ENCODE data around the gene BMP8A.
"Not testable (repeated sequence)": the region's sequence is repeated elsewhere in the genome, so short reads cannot be mapped to it uniquely, and the experiment has no call there.

BMP8A gene

DNA sequence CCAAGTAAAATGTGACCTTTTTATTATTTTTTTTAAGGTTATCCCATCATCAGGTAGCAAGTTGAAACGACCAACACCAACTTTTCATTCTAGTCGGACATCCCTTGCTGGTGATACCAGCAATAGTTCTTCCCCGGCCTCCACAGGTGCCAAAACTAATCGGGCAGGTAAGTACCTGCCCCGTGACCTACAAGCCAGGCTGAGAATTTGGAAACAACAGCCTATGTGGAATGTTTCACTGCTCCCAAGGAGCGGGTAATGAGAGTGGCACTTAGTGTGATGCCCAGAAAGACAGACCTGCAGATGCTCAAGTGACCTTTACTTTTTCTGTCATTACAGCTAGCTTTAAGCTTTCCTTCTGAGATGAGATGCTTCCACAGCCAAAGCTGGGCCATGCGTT lies 6.9 kb upstream of the BMP8A start:
- no peak for DNase-seq

DNA sequence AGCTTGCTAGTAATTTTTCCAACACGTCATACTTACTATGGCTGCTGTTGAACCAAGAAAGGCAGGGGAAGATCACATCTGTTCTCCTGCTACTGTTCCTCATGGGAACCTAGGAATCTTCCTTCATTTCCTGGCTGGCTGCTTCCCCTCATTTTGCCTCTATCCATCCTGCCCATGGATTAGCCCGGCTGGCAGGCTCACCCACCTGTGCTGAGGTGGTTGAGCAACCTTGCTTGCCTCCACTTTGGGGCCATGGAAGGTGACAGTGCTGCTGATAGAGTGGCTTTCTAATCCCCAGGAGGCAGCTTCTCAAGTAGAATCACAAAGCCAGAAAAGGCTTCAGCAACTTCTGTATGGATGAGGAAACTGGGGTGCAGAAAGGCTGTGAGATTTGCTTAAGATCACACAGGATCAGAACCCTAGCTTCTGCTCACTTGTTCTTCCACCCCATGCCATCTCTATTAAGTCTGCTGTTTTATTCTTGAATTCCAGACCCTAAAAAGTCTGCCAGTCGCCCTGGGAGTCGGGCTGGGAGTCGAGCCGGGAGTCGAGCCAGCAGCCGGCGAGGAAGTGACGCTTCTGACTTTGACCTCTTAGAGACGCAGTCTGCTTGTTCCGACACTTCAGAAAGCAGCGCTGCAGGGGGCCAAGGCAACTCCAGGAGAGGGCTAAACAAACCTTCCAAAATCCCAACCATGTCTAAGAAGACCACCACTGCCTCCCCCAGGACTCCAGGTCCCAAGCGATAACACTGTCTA lies 6.2 kb upstream of the BMP8A start:
- no peak for DNase-seq

GRCh38 chr1:39488012-39488545 lies 3.4 kb upstream of the BMP8A start:
- DNase-seq: no peak

DNA sequence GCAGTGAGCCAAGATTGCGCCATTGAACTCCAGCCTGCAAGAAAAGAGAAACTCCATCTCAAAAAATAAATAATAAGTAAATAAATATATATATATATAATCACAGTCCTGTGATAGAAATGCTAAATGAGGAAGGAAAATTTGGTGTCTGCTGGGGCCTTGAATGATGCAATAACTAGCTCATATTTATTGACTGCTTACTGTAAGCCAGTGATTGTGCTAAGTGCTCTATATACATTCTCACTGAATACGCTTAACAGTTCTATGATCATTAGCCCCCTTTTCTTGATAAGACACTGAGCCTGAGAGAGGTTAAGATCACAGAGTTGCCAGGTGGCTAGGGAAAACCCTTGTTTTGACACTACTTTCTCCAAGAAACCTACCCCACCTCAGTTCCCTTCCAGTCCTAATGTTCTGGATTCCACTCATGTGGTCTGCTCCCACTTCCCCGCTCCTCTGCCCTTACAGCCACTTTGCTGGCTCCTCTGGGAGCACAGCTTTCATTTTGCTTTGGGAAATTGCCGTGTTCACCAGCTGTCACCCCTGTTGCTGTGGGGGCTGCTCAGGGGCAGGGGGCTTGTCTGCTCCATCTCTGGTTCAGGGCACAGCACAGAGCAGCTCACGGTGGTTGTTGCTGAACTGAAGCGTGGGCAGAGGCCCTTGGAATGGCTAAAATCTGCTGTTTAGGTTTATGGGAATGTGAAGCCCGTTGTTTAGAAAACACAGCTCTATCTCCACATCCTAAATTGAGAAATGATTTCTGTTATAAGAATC lies 2.5 kb upstream of the BMP8A start:
- no peak for DNase-seq

- no peak for DNase-seq
Measured at GRCh38 chr1:39489567-39490239, 1.7 kb upstream of the BMP8A start.

DNA sequence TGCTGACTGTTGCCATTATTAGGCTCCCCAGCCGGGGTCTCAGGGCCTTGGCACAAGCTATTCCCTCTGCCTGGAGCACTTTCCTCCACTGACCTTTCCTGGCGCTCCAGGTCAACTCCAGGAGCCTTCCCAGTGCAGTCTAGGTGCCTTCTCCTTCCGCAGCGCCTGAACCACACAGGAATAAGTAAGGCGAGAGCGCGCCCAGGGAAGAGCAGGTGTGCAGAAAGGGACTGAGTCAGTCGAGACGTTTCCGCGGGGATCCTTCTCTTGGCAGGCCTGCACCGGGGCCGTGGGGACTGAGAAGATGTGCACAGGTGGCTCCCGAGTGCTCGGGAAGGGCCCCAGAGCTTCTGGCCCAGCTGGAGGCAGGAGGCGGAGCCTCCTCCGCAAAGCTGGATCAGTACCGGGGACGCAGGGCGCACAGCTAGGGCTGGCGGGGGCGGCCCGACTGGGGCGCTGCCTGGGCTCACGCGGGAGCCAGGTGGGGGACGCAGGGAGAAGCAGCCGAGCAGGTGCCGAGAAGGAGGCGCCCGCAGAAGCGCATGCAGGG lies 765 bp upstream of the BMP8A start:
- no peak for DNase-seq

DNA sequence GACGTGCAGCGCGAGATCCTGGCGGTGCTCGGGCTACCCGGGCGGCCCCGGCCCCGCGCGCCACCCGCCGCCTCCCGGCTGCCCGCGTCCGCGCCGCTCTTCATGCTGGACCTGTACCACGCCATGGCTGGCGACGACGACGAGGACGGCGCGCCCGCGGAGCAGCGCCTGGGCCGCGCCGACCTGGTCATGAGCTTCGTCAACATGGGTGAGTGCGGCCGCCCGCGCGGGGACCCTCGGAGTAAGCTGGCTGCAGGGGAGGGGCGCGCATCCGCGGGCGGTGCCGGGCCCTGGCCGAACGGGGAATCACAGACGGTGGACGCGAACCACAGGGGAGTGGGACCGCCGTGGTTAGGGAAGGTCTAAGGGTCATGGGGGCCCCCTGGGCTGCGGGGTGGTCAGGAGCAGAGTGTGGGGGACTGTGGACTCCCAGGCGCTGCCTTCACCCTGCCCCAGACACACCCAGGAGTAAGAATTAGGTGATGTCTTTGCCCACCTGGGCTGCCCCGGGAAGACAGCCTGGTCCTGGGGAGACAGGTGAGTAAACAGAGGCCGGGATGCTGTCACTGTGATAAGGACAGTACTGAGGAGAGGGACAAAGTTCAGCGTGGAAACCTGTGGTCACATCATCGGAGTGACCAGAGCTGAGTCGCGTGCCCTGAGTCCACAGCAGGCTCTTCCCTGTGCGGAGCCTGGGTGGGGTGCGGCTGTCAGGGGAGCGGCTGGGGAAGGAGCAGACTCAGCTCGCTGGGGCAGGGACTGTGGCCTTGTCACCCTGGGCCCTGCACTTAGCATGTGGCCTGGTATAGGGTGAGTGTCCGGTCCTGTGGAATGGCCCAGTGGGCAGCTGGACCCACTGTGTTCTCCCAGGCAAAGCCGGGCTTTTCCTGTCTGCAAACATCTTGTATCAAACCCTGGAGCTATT lies 944 bp downstream of the BMP8A start:
- not testable (repeated sequence) for DNase-seq

- DNase-seq: not testable (repeated sequence)
Measured at GRCh38 chr1:39493043-39493810, 1.8 kb downstream of the BMP8A start.

- DNase-seq: no peak
Measured at GRCh38 chr1:39494671-39495410, 3.4 kb downstream of the BMP8A start.

DNA sequence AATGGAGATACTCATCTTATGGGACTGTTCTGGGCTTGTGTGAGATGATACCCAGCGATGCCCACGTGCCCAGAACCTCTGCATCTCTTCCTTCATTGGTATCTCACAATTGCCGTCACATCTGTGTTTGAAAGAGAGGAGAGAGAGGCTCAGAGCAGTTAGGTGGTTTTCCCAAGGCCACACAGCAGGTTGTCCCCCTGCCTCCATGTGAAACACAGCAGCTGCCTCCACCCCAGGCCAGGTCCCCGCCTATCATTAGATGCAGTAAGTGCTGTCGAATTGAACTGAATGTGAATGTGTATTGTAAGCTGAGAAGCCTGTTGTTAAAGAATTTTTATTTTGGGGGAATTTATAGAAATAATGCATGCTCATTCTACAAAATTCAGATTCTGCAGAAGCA lies 5.1 kb downstream of the BMP8A start:
- not testable (repeated sequence) for DNase-seq

DNA sequence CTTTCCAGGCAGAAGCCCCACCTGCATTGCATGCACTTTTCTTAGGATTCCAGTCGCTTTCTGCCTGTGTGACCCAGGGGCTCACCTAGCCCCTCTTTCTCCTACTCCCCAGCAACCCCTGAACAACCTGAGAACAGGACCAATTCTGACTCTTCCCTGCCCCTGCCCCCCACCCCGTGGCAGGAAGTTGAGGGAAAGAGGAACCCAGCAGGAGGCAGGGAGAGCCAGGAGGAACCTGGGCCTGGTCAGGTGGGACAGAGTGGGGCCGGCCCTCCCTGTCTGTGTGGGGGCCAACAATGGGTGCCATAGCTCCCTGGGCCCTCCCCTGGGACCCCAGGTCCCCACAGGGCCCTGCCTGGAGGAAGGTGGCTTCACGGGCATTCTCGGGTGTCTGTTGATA lies 6.1 kb downstream of the BMP8A start:
- DNase-seq: no peak

GRCh38 chr1:39498096-39498710 lies 6.8 kb downstream of the BMP8A start:
- DNase-seq: not testable (repeated sequence)

DNA sequence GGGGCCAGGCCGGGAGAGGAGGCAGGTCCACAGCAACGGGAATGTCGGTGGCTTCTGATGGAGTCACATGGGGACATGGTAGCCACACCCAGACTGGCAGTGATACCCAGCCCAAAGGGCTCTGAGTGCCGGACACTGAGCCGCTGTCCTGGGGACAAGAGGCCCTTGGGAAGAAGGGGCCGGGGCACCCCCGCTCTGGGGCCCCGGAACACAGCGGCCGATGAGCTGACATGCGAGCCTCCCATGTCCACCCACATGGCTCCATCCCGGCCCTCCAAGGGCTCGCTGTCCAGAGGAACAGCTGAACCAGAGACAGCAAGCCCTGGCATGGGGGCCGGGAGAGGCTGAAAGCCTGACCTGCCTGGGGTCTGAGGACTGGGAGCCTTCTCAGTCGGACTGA lies 7.4 kb downstream of the BMP8A start:
- DNase-seq: not testable (repeated sequence)

GRCh38 chr1:39499668-39500067 lies 8.2 kb downstream of the BMP8A start:
- DNase-seq: no peak

- DNase-seq: no peak
Measured at GRCh38 chr1:39500862-39501389, 9.5 kb downstream of the BMP8A start.

DNA sequence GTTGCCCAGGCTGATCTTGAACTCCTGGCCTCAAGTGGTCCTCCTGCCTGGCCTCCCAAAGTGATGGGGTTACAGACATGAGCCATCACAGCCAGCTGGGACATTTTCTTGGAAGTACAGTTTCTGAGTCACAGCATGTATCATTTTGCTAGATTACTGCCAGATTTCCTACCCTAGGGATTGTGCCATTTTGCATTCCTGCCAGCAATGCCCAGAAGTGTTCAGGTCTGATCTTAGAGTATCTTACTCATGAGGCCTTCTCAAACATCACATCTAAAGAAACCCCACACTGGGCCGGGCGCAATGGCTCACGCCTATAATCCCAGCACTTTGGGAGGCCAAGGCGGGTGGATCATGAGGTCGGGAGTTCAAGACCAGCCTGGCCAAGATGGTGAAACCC lies 10.2 kb downstream of the BMP8A start:
- DNase-seq: peak; percentile 60

DNA sequence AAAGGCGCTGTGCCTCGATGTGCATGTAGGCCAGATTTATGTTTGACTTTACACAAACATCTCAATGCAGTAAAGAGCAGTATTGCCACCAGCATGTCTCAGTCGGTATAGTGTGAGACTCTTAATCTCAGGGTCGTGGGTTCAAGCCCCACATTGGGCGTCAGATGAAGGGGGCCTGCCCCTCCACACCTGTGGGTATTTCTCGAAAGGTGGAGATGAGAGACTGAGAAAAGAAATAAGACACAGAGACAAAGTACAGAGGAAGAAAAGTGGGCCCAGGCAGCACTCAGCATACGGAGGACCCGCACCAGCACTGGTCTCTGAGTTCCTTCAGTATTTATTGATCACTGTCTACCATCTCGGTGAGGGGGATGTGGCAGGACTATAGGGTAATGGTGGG lies 13.0 kb downstream of the BMP8A start:
- DNase-seq: not testable (repeated sequence)

DNA sequence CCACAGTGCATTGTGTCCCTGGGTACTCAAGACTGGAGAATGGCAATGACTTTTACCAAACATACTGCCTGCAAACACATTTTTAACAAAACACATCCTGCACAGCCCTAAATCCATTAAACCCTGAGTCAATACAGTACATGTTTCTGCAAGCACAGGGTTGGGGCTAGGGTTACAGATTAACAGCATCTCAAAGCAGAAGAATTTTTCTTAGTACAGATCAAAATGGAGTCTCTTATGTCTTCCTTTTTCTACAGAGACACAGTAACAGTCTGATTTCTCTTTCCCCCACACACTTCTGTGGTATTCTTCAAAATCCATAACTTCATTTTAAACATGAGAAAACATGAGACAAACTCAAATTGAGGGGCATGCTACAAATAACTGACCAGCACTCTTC lies 13.9 kb downstream of the BMP8A start:
- no peak for DNase-seq

GRCh38 chr1:39507230-39507928 lies 15.9 kb downstream of the BMP8A start:
- DNase-seq: no peak

All from EL (cell line).